ENCODE results near the gene CLEC12A.
"Not testable (repeated sequence)": the region's sequence is repeated elsewhere in the genome, so short reads cannot be mapped to it uniquely, and the experiment has no call there.

Gene CLEC12A

GRCh38 chr12:9961106-9961505 lies 10.1 kb upstream of the CLEC12A start:
- TF ChIP-seq CTCF (IDR thresholded peaks at IDR 0.05; ENCODE audit: low read depth, low read length) (no peak), EZH2phosphoT487 (IDR thresholded peaks at IDR 0.05; ENCODE audit: low read depth) (no peak)
- H3K27ac ChIP-seq (ENCODE audit: low read length): no peak overlapping the region

DNA sequence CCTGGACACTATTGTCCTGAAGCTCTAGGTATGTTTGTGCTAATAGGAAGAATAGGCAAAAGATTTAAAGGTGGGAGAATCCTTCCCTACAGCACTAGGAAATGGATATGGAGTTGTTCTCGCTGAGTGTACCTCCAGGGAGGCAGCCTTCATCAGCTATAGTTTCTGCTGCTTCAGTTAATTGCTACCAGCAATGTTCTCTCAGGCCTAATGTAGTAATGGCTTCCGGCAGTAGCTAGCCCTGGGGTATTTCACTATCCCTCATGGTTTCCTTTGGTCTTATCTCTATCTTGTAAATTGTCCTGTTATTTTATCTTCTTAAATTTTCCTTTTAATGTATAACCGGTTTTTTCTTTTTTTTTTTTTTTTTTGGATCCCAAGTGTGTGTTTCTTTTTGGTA lies 9.3 kb upstream of the CLEC12A start:
- Histone ChIP-seq H3K27ac (ENCODE audit: low read length) (no peak overlapping the region), H2AFZ (ENCODE audit: low read depth, low read length) (no peak overlapping the region), H4K20me1 (ENCODE audit: insufficient read depth, low read length) (no peaks in the 10 kb centered on the region), H3K9ac (ENCODE audit: low read length) (no peak overlapping the region), H3K79me2 (ENCODE audit: low read length) (no peaks in the 10 kb centered on the region), H3K4me2 (ENCODE audit: low read length) (no peak overlapping the region), H3K9me3 (ENCODE audit: insufficient read depth, low read length) (no peaks in the 10 kb centered on the region), H3K36me3 (replicated peaks; ENCODE audit: low read depth, low read length) (no peaks in the 10 kb centered on the region), H3K27me3 (ENCODE audit: low read depth, low read length) (no peaks in the 10 kb centered on the region), H3K4me3 (ENCODE audit: low read length) (no peak overlapping the region), H3K4me1 (ENCODE audit: low read length) (peaks cover 11% of the 10 kb centered on the region)
- TF ChIP-seq CTCF (IDR thresholded peaks at IDR 0.05; ENCODE audit: low read depth, low read length) (no peak), EZH2phosphoT487 (IDR thresholded peaks at IDR 0.05; ENCODE audit: low read depth) (no peak)

More at GRCh38 chr12:9961106-9961505, 10.1 kb upstream of the CLEC12A start:
- no peaks in the 10 kb centered on the region for H4K20me1 ChIP-seq (ENCODE audit: insufficient read depth, low read length)
- no peaks in the 10 kb centered on the region for H3K79me2 ChIP-seq (ENCODE audit: low read length)
- no peak overlapping the region for H2AFZ ChIP-seq (ENCODE audit: low read depth, low read length)
- H3K9me3 ChIP-seq (ENCODE audit: insufficient read depth, low read length): no peaks in the 10 kb centered on the region
- H3K36me3 ChIP-seq (replicated peaks; ENCODE audit: low read depth, low read length): no peaks in the 10 kb centered on the region
- H3K4me1 ChIP-seq (ENCODE audit: low read length): peaks cover 11% of the 10 kb centered on the region
- no peaks in the 10 kb centered on the region for H3K27me3 ChIP-seq (ENCODE audit: low read depth, low read length)
- no peak overlapping the region for H3K4me3 ChIP-seq (ENCODE audit: low read length)
- peak overlapping the region; percentile 44 for H3K4me2 ChIP-seq (ENCODE audit: low read length)
- H3K9ac ChIP-seq (ENCODE audit: low read length): no peak overlapping the region

GRCh38 chr12:9969673-9970072 lies 1.5 kb upstream of the CLEC12A start:
- no peaks in the 10 kb centered on the region for H3K79me2 ChIP-seq (ENCODE audit: low read length)
- H3K36me3 ChIP-seq (replicated peaks; ENCODE audit: low read depth, low read length): no peaks in the 10 kb centered on the region
- H3K4me2 ChIP-seq (ENCODE audit: low read length): no peak overlapping the region
- H3K4me1 ChIP-seq (ENCODE audit: low read length): peaks cover 6% of the 10 kb centered on the region
- H3K27me3 ChIP-seq (ENCODE audit: low read depth, low read length): no peaks in the 10 kb centered on the region
- H3K9me3 ChIP-seq (ENCODE audit: insufficient read depth, low read length): no peaks in the 10 kb centered on the region
- no peak overlapping the region for H2AFZ ChIP-seq (ENCODE audit: low read depth, low read length)
- no peak overlapping the region for H3K27ac ChIP-seq (ENCODE audit: low read length)
- H4K20me1 ChIP-seq (ENCODE audit: insufficient read depth, low read length): no peaks in the 10 kb centered on the region
- H3K9ac ChIP-seq (ENCODE audit: low read length): no peak overlapping the region
- TF ChIP-seq CTCF (IDR thresholded peaks at IDR 0.05; ENCODE audit: low read depth, low read length) (no peak), EZH2phosphoT487 (IDR thresholded peaks at IDR 0.05; ENCODE audit: low read depth) (no peak)
- no peak overlapping the region for H3K4me3 ChIP-seq (ENCODE audit: low read length)

GRCh38 chr12:9973949-9974348 lies 2.7 kb downstream of the CLEC12A start:
- Histone ChIP-seq H3K36me3 (replicated peaks; ENCODE audit: low read depth, low read length) (no peaks in the 10 kb centered on the region), H3K4me3 (ENCODE audit: low read length) (no peak overlapping the region), H4K20me1 (ENCODE audit: insufficient read depth, low read length) (no peaks in the 10 kb centered on the region), H3K9me3 (ENCODE audit: insufficient read depth, low read length) (no peaks in the 10 kb centered on the region), H3K4me1 (ENCODE audit: low read length) (peaks cover 6% of the 10 kb centered on the region), H3K79me2 (ENCODE audit: low read length) (no peaks in the 10 kb centered on the region), H3K9ac (ENCODE audit: low read length) (no peak overlapping the region), H2AFZ (ENCODE audit: low read depth, low read length) (no peak overlapping the region), H3K27ac (ENCODE audit: low read length) (no peak overlapping the region), H3K27me3 (ENCODE audit: low read depth, low read length) (no peaks in the 10 kb centered on the region), H3K4me2 (ENCODE audit: low read length) (no peak overlapping the region)
- TF ChIP-seq CTCF (IDR thresholded peaks at IDR 0.05; ENCODE audit: low read depth, low read length): no peak
- no peak for TF ChIP-seq EZH2phosphoT487 (IDR thresholded peaks at IDR 0.05; ENCODE audit: low read depth)

GRCh38 chr12:9974731-9975130 lies 3.5 kb downstream of the CLEC12A start:
- H3K36me3 ChIP-seq (replicated peaks; ENCODE audit: low read depth, low read length); H4K20me1 ChIP-seq (ENCODE audit: insufficient read depth, low read length); H3K27me3 ChIP-seq (ENCODE audit: low read depth, low read length); H3K9ac ChIP-seq (ENCODE audit: low read length); H3K79me2 ChIP-seq (ENCODE audit: low read length); H2AFZ ChIP-seq (ENCODE audit: low read depth, low read length); H3K4me1 ChIP-seq (ENCODE audit: low read length); H3K27ac ChIP-seq (ENCODE audit: low read length); H3K4me3 ChIP-seq (ENCODE audit: low read length); H3K9me3 ChIP-seq (ENCODE audit: insufficient read depth, low read length); H3K4me2 ChIP-seq (ENCODE audit: low read length): not testable (repeated sequence)
